ENCODE results near the gene KIAA0753. TPM values are rescaled to one million over a fixed set of nuclear protein-coding genes. Genes with fewer than 3 reads are reported as not detected.

KIAA0753 gene
- total RNA-seq, 6 donors from 2014 or later, result 12.4 to 58.7 (median 19.7) TPM

DNA sequence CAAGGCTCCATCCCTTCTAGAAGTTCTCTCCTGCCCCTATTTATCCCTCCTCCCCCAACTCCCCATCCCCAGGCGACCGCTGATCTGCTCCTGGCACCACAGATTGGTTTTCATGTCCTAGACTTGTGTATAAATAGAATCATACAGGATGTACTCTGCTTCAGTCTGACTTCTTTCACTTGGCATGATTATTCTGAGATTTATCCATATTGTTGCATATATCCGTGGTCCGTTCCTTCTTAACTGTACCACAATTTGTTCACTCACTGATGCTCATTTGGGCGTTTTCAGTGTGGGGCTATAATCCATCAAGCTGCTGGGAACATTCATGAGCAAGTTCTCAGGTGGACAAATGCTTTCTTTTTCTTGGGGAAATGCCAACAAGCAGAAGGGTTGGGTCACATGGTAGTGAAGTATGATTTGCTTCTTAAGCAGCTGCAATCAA lies 108.0 kb downstream of the KIAA0753 start:
- Histone ChIP-seq H3K4me1 (no peaks in the 10 kb centered on the region), H3K36me3 (peaks cover 0 to 2% (median 0%) of the 10 kb centered on the region in 4 donors), H3K27me3 (no peaks in the 10 kb centered on the region), H3K9me3 (no peaks in the 10 kb centered on the region), H3K4me3 (no peak overlapping the region), H3K27ac (no peak overlapping the region)
- no peak for TF ChIP-seq EP300 (IDR thresholded peaks at IDR 0.05)
- TF ChIP-seq POLR2AphosphoS5 (IDR thresholded peaks at IDR 0.05), result no peak
- no peak for TF ChIP-seq POLR2A (IDR thresholded peaks at IDR 0.05)
- TF ChIP-seq, protein P1, sequence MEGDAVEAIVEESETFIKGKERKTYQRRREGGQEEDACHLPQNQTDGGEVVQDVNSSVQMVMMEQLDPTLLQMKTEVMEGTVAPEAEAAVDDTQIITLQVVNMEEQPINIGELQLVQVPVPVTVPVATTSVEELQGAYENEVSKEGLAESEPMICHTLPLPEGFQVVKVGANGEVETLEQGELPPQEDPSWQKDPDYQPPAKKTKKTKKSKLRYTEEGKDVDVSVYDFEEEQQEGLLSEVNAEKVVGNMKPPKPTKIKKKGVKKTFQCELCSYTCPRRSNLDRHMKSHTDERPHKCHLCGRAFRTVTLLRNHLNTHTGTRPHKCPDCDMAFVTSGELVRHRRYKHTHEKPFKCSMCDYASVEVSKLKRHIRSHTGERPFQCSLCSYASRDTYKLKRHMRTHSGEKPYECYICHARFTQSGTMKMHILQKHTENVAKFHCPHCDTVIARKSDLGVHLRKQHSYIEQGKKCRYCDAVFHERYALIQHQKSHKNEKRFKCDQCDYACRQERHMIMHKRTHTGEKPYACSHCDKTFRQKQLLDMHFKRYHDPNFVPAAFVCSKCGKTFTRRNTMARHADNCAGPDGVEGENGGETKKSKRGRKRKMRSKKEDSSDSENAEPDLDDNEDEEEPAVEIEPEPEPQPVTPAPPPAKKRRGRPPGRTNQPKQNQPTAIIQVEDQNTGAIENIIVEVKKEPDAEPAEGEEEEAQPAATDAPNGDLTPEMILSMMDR (IDR thresholded peaks at IDR 0.05), result no peak
- no peak for ATAC-seq (ENCODE audit: low FRiP score in 2 of 2)
- DNase-seq, result no peak
- 64 to 67% methylated on average over 5 of the region's 5 CpGs for WGBS, 2 donors

DNA sequence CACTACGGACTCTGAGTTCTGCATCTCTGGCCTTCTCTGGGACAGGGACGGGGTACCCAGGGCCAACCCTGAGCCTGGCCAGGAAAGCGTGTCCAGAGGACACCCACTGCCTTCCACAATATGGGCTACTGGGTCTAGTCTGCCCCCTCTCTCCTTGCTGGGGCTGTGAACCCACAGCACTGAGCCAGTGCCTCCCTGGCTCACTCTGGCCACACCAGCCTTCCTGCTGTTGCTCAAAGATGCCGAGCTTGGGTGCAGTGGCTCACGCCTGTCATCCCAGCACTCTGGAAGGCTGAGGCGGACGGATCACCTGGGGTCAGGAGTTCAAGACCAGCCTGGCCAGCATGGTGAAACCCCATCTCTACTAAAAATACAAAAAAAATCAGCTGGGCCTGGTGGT lies 108.9 kb downstream of the KIAA0753 start:
- Histone ChIP-seq H3K4me3 (no peak overlapping the region), H3K27me3 (no peaks in the 10 kb centered on the region), H3K36me3 (no peaks in the 10 kb centered on the region), H3K9me3 (no peaks in the 10 kb centered on the region), H3K27ac (no peak overlapping the region), H3K4me1 (no peaks in the 10 kb centered on the region)
- ATAC-seq (ENCODE audit: low FRiP score in 2 of 2) (no peak), DNase-seq (no peak)
- 77 to 98% methylated on average over 7 of the region's 7 CpGs for WGBS, 2 donors
- TF ChIP-seq POLR2AphosphoS5 (IDR thresholded peaks at IDR 0.05), result no peak
- TF ChIP-seq EP300 (IDR thresholded peaks at IDR 0.05), result no peak
- TF ChIP-seq, protein P1 (IDR thresholded peaks at IDR 0.05), result no peak
- no peak for TF ChIP-seq POLR2A (IDR thresholded peaks at IDR 0.05)

DNA sequence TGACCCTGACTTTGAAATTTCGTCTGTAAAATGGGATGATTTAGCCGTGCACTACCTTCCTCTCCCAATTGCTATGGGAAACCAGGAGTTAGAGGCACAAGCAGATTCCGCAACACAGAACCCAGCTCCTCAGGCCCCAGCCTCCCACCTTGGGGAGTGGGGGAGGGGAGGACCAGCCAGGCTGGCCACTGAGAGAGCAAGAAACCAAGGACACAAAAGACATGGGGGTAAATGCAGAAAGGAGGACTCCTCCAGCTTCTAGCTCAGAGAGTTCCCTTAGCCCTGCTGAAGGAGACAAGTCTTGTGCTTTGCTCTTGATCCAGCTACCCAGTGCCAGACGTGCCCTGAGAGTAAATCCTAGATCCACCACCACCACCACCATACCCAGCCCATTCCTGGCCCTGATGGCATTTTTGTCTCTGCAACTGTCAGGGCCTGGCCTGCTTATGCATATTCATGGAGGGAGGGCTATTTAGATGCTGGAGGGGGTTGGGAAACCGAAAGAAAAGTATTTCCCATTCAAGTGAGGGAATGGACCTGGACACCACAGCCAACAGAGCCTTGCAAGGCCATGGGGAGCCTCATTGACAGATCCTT lies 110.1 kb downstream of the KIAA0753 start:
- no peak for TF ChIP-seq POLR2AphosphoS5 (IDR thresholded peaks at IDR 0.05)
- TF ChIP-seq, protein P1 (IDR thresholded peaks at IDR 0.05), result no peak
- no peak for TF ChIP-seq EP300 (IDR thresholded peaks at IDR 0.05)
- no peak for TF ChIP-seq POLR2A (IDR thresholded peaks at IDR 0.05)
- no peak overlapping the region for H3K4me3 ChIP-seq
- no peak for DNase-seq
- no peaks in the 10 kb centered on the region for H3K9me3 ChIP-seq
- H3K4me1 ChIP-seq, result no peaks in the 10 kb centered on the region
- no peak for ATAC-seq (ENCODE audit: low FRiP score in 2 of 2)
- no peak overlapping the region for H3K27ac ChIP-seq
- 87 to 95% methylated on average over 5 of the region's 5 CpGs for WGBS, 2 donors
- H3K36me3 ChIP-seq, result no peaks in the 10 kb centered on the region
- H3K27me3 ChIP-seq, result no peaks in the 10 kb centered on the region

DNA sequence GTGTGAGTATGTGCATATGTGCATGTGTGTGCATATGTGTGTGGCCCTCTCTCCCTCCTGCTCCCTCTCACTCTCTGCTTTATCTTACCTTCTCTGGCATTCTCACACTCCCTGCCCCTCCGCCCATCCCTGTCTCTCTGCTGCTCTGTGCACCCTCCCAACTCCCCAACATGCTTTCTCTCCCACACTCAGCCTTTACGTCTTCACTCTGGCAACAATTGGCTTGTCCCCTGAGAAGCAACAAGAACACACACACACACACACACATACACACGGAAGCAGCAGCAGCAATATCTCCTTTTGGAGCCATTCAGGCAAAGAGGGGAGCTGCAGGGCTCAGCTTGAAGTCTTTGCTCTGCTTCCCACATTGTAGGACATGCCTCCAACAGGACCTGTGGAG lies 112.0 kb downstream of the KIAA0753 start:
- Histone ChIP-seq H3K36me3 (no peaks in the 10 kb centered on the region), H3K9me3 (no peaks in the 10 kb centered on the region), H3K27me3 (no peaks in the 10 kb centered on the region), H3K4me3 (no peak overlapping the region), H3K27ac (no peak overlapping the region), H3K4me1 (no peaks in the 10 kb centered on the region)
- ATAC-seq (ENCODE audit: low FRiP score in 2 of 2), result no peak
- no peak for DNase-seq
- 90 to 92% methylated on average over 3 of the region's 3 CpGs for WGBS, 2 donors
- TF ChIP-seq EP300 (IDR thresholded peaks at IDR 0.05), result no peak
- TF ChIP-seq, protein P1 (IDR thresholded peaks at IDR 0.05), result no peak
- no peak for TF ChIP-seq POLR2AphosphoS5 (IDR thresholded peaks at IDR 0.05)
- TF ChIP-seq POLR2A (IDR thresholded peaks at IDR 0.05), result no peak

Small RNAs within 50 kb of the gene (small RNA-seq; reads per million reads assigned to genes)
- gene MIR4520-1 (0 to 0.49 (median 0.03) reads per million in 4 donors), gene RNA5SP435 (0 to 1.1 (median 0.06) reads per million in 4 donors)

Other genes starting within 250 kb of the KIAA0753 start
- not detected for gene AIPL1, start 205.6 kb downstream of the KIAA0753 start, total RNA-seq
- gene PIMREG, start 196.3 kb downstream of the KIAA0753 start, total RNA-seq, result 1 to 10 TPM in 1 of 6 donors, under 1 TPM in 3, not detected in 2; 0.67 to 1.3 (median 0.77) TPM
- 10 to 100 TPM; 10.3 to 16.3 (median 12.5) TPM for gene PITPNM3, start 84.2 kb downstream of the KIAA0753 start, total RNA-seq
- gene TXNDC17, start 349 bp upstream of the KIAA0753 start, total RNA-seq, result 100 to 1,000 TPM in 1 of 6 donors, 10 to 100 TPM in 5; 36.7 to 176 (median 67.0) TPM
- 10 to 100 TPM in 3 of 6 donors, 1 to 10 TPM in 3; 1.8 to 22.9 (median 13.2) TPM for gene MED31, start 10.9 kb upstream of the KIAA0753 start, total RNA-seq
- gene C17orf100, start 11.1 kb upstream of the KIAA0753 start, total RNA-seq, result 1 to 10 TPM in 3 of 6 donors, under 1 TPM in 3; 0.78 to 7.3 (median 1.3) TPM
- gene SLC13A5, start 72.7 kb upstream of the KIAA0753 start, total RNA-seq, result under 1 TPM in 2 of 6 donors, not detected in 4; 0.09 to 0.27 TPM
- gene XAF1, start 115.3 kb upstream of the KIAA0753 start, total RNA-seq, result 100 to 1,000 TPM in 2 of 6 donors, 10 to 100 TPM in 4; 24.3 to 245 (median 75.2) TPM
- gene FBXO39, start 135.5 kb upstream of the KIAA0753 start, total RNA-seq, result 1 to 10 TPM in 1 of 6 donors, under 1 TPM in 1, not detected in 4; 0.33 to 3.1 TPM
- 10 to 100 TPM in 1 of 6 donors, 1 to 10 TPM in 4, under 1 TPM in 1; 0.54 to 25.6 (median 4.6) TPM for gene TEKT1, start 191.0 kb upstream of the KIAA0753 start, total RNA-seq